Measurements from ENCODE around the gene CCDC146.

GRCh38 chr7:77238703-77239136, 116.3 kb downstream of the CCDC146 start:
- TF ChIP-seq RELA (IDR thresholded peaks at IDR 0.05; ENCODE audit: borderline replicate concordance, partially characterized antibody) (no peak), POLR2AphosphoS2 (IDR thresholded peaks at IDR 0.05; ENCODE audit: low read depth, low read length) (no peak), NFIC (IDR thresholded peaks at IDR 0.05; ENCODE audit: low read depth, low read length) (no peak), SPI1 (IDR thresholded peaks at IDR 0.05; ENCODE audit: borderline replicate concordance, insufficient read depth, low read depth, low read length) (no peak), NRF1 (conservative IDR thresholded peaks at IDR 0.05; ENCODE audit: low read depth, low read length) (no peak), MXI1 (IDR thresholded peaks at IDR 0.05; ENCODE audit: low read depth, low read length) (no peak), CEBPB (IDR thresholded peaks at IDR 0.05; ENCODE audit: borderline replicate concordance in 1 of 2, low read depth in 2 of 2, low read length in 2 of 2) (no peak), CHD2 (IDR thresholded peaks at IDR 0.05; ENCODE audit: borderline replicate concordance, low read depth, low read length) (no peak), SREBF1 (IDR thresholded peaks at IDR 0.05; ENCODE audit: low read length) (no peak), POLR2A (IDR thresholded peaks at IDR 0.05; ENCODE audit: low read depth, low read length) (no peak), EZH2 (IDR thresholded peaks at IDR 0.05; ENCODE audit: borderline replicate concordance, control insufficient read depth, low read depth, low read length) (no peak), TAF1 (IDR thresholded peaks at IDR 0.05; ENCODE audit: borderline replicate concordance, low read depth, low read length) (no peak)
- TF ChIP-seq, protein P1, sequence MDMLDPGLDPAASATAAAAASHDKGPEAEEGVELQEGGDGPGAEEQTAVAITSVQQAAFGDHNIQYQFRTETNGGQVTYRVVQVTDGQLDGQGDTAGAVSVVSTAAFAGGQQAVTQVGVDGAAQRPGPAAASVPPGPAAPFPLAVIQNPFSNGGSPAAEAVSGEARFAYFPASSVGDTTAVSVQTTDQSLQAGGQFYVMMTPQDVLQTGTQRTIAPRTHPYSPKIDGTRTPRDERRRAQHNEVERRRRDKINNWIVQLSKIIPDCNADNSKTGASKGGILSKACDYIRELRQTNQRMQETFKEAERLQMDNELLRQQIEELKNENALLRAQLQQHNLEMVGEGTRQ (IDR thresholded peaks at IDR 0.05; ENCODE audit: borderline replicate concordance, low read depth, low read length) = no peak
- TF ChIP-seq, protein P2, sequence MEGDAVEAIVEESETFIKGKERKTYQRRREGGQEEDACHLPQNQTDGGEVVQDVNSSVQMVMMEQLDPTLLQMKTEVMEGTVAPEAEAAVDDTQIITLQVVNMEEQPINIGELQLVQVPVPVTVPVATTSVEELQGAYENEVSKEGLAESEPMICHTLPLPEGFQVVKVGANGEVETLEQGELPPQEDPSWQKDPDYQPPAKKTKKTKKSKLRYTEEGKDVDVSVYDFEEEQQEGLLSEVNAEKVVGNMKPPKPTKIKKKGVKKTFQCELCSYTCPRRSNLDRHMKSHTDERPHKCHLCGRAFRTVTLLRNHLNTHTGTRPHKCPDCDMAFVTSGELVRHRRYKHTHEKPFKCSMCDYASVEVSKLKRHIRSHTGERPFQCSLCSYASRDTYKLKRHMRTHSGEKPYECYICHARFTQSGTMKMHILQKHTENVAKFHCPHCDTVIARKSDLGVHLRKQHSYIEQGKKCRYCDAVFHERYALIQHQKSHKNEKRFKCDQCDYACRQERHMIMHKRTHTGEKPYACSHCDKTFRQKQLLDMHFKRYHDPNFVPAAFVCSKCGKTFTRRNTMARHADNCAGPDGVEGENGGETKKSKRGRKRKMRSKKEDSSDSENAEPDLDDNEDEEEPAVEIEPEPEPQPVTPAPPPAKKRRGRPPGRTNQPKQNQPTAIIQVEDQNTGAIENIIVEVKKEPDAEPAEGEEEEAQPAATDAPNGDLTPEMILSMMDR (IDR thresholded peaks at IDR 0.05 in 2 of 3, conservative IDR thresholded peaks at IDR 0.05 in 1 of 3; ENCODE audit: control insufficient read depth in 2 of 3, extremely low read depth in 1 of 3, insufficient read depth in 1 of 3, low read depth in 3 of 3, low read length in 3 of 3) = no peak

Measured in GM12878 (cell line).